Liver (tissue), 9 donors: Measurements from ENCODE around the gene DRAP1. TPM values are rescaled to one million over a fixed set of nuclear protein-coding genes. Genes with fewer than 3 reads are reported as not detected.

Source experiments
- DNase-seq: peaks from one replicate; pipeline ENCODE4 v3.0.0-alpha.2; 2017; ENCODE audit warnings: low spot score
- H3K27ac ChIP-seq, 2 donors: one replicate each; pipeline ENCODE4 v1.7.0; 2013; ENCODE audit warnings: inconsistent platforms in 2 of 2, low read length in 2 of 2, control low read depth in 1 of 2, low read depth in 1 of 2, mild to moderate bottlenecking in 1 of 2
- H3K27me3 ChIP-seq, 4 donors: one replicate each; pipeline versions ENCODE4 v1.6.1 to v1.7.0; 2013; ENCODE audit warnings: low read length in 3 of 4, inconsistent platforms in 1 of 4, mild to moderate bottlenecking in 1 of 4, moderate library complexity in 1 of 4; ENCODE audit not compliant: control insufficient read depth in 4 of 4, insufficient read depth in 4 of 4
- H3K36me3 ChIP-seq, 4 donors: one replicate each; pipeline versions ENCODE4 v1.6.1 to v1.7.0; 2013; ENCODE audit warnings: low read length in 3 of 4, mild to moderate bottlenecking in 3 of 4, low read depth in 1 of 4, moderate library complexity in 1 of 4; ENCODE audit not compliant: control insufficient read depth in 4 of 4, insufficient read depth in 3 of 4
- H3K4me1 ChIP-seq, 4 donors: one replicate each; pipeline versions ENCODE4 v1.6.1 to v1.7.0; 2013; ENCODE audit warnings: low read length in 3 of 4, mild to moderate bottlenecking in 3 of 4, moderate library complexity in 1 of 4; ENCODE audit not compliant: control insufficient read depth in 4 of 4, insufficient read depth in 4 of 4
- H3K4me3 ChIP-seq, 3 donors: one replicate each; pipeline versions ENCODE4 v1.6.1 to v1.7.0; 2013; ENCODE audit warnings: low read length in 3 of 3, control low read depth in 1 of 3, low read depth in 1 of 3, mild to moderate bottlenecking in 1 of 3
- H3K9ac ChIP-seq, 2 donors: one replicate each; pipeline ENCODE4 v1.7.0; 2013; ENCODE audit warnings: low read length in 2 of 2, mild to moderate bottlenecking in 2 of 2, moderate library complexity in 2 of 2, control low read depth in 1 of 2, low read depth in 1 of 2
- H3K9me3 ChIP-seq, 4 donors: one replicate each; pipeline versions ENCODE4 v1.6.1 to v1.7.0; 2013; ENCODE audit warnings: low read length in 3 of 4; ENCODE audit not compliant: control insufficient read depth in 4 of 4
- EGR1 ChIP-seq, 2 donors: IDR thresholded peaks; 2 replicates each; pipeline ENCODE4 v1.6.1; 2016 to 2018; ENCODE audit warnings: antibody characterized with exemption in 2 of 2, low read depth in 2 of 2
- FOXA1 ChIP-seq: IDR thresholded peaks from 2 replicates; pipeline ENCODE4 v1.6.1; 2016; ENCODE audit warnings: antibody characterized with exemption
- FOXA2 ChIP-seq: IDR thresholded peaks from 2 replicates; pipeline ENCODE4 v1.6.1; 2016; ENCODE audit warnings: antibody characterized with exemption
- GABPA ChIP-seq, 2 donors: IDR thresholded peaks in 1 of 2; conservative IDR thresholded peaks in 1 of 2; 2 replicates each; pipeline ENCODE4 v1.6.1; 2016; ENCODE audit warnings: antibody characterized with exemption in 2 of 2, mild to moderate bottlenecking in 1 of 2, moderate library complexity in 1 of 2
- HNF4A ChIP-seq, 2 donors: conservative IDR thresholded peaks; 2 replicates each; pipeline ENCODE4 v1.6.1; 2016; ENCODE audit warnings: antibody characterized with exemption in 2 of 2, mild to moderate bottlenecking in 2 of 2
- HNF4G ChIP-seq: IDR thresholded peaks from 2 replicates; pipeline ENCODE4 v1.6.1; 2016; ENCODE audit warnings: antibody characterized with exemption
- JUND ChIP-seq, 2 donors: IDR thresholded peaks; 2 replicates each; pipeline ENCODE4 v1.6.1; 2016; ENCODE audit warnings: antibody characterized with exemption in 2 of 2
- NR2F2 ChIP-seq: IDR thresholded peaks from 2 replicates; pipeline ENCODE4 v1.6.1; 2016; ENCODE audit warnings: antibody characterized with exemption
- RAD21 ChIP-seq, 2 donors: IDR thresholded peaks; 2 replicates each; pipeline ENCODE4 v1.6.1; 2016; ENCODE audit warnings: antibody characterized with exemption in 2 of 2, mild to moderate bottlenecking in 2 of 2
- RXRA ChIP-seq, 2 donors: IDR thresholded peaks; 2 replicates each; pipeline ENCODE4 v1.6.1; 2017 to 2018; ENCODE audit warnings: antibody characterized with exemption in 2 of 2, mild to moderate bottlenecking in 1 of 2
- SP1 ChIP-seq: IDR thresholded peaks from 2 replicates; pipeline ENCODE4 v1.6.1; 2018; ENCODE audit warnings: antibody characterized with exemption, mild to moderate bottlenecking
- TAF1 ChIP-seq: conservative IDR thresholded peaks from 2 replicates; pipeline ENCODE4 v1.6.1; 2016; ENCODE audit warnings: antibody characterized with exemption, mild to moderate bottlenecking
- YY1 ChIP-seq: IDR thresholded peaks from 2 replicates; pipeline ENCODE4 v1.6.1; 2016; ENCODE audit warnings: antibody characterized with exemption, mild to moderate bottlenecking
- WGBS: extraction: QIAGEN DNeasy Blood & Tissue Kit; methylation state at CpG from one replicate; pipeline ENCODE4 v1.1.7; 2013; 5-methylcytosine and 5-hydroxymethylcytosine counted together
- polyA plus RNA-seq, 2 donors: library from polyadenylated mRNA; stranded (reverse) in 1 of 2; unstranded in 1 of 2; fragments of 200-250 nt in 1 of 2; fragments of >200 nt in 1 of 2; fragmentation: Nextera tagmentation in 1 of 2; extraction: Ambion mirVana in 1 of 2; gene quantifications; one replicate each; pipeline versions ENCODE4 v1.2.1 to v1.2.3, GENCODE V29; 2013 to 2015
- total RNA-seq, 2 donors: library from RNA; depleted of rRNA; stranded (reverse); fragments of >200 nt; gene quantifications; one replicate each; pipeline ENCODE4 v1.2.3, GENCODE V29; 2014
- TF ChIP-seq, protein P1 (sequence below): IDR thresholded peaks from 2 replicates; pipeline ENCODE4 v1.6.1; 2016; ENCODE audit warnings: antibody characterized with exemption
- TF ChIP-seq, protein P2 (sequence below): IDR thresholded peaks from 2 replicates; pipeline ENCODE4 v1.6.1; 2016; ENCODE audit warnings: antibody characterized with exemption
- TF ChIP-seq, protein P3 (sequence below): IDR thresholded peaks from 2 replicates; pipeline ENCODE4 v1.6.1; 2016; ENCODE audit warnings: antibody characterized with exemption, mild to moderate bottlenecking
- TF ChIP-seq, protein P4 (sequence below): fragments of 150-350 bp; IDR thresholded peaks from 2 replicates; pipeline ENCODE4 v1.5.1; 2017; ENCODE audit warnings: improper control_type of control experiment, low read depth, low read length; ENCODE audit not compliant: missing input control
- TF ChIP-seq, protein P5 (sequence below): IDR thresholded peaks from 2 replicates; pipeline ENCODE4 v1.6.1; 2016; ENCODE audit warnings: antibody characterized with exemption
- donor health status: healthy.
- donor health status: healthy.
- donor health status: healthy.
- donor health status: healthy.
- donor health status: healthy.

The DRAP1 gene
- total and polyA plus RNA-seq, 4 donors, result 18.1 to 57.3 (median 42.3) TPM

DNA sequence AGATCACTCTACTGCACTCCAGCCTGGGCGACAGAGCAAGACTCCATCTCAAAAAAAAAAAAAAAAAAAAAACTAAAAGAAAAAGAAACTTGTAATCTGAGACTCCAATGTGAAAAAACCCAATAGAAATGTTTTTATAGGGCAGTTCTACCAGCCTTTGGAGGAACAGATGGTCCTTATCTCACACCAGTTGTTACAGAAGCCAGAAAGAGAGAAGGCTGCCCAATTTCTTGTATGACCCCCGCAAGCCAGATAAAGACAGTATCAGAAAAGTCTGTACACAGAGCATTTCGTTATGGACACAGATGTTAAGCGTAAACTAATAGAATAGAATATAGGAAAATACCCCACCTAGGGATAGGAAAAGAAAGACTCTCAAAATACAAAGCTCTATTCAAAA lies 14.8 kb downstream of the DRAP1 start:
- H3K9ac ChIP-seq, result no peak overlapping the region
- DNase-seq, result no peak
- WGBS, result 84% methylated on average over 4 of the region's 4 CpGs
- H3K27me3 ChIP-seq, result no peaks in the 10 kb centered on the region
- no peak overlapping the region for H3K4me3 ChIP-seq
- H3K27ac ChIP-seq, result no peak overlapping the region
- H3K36me3 ChIP-seq, result no peaks in the 10 kb centered on the region
- no peak for TF ChIP-seq FOXA2
- TF ChIP-seq SP1, result no peak
- TF ChIP-seq, protein P1, sequence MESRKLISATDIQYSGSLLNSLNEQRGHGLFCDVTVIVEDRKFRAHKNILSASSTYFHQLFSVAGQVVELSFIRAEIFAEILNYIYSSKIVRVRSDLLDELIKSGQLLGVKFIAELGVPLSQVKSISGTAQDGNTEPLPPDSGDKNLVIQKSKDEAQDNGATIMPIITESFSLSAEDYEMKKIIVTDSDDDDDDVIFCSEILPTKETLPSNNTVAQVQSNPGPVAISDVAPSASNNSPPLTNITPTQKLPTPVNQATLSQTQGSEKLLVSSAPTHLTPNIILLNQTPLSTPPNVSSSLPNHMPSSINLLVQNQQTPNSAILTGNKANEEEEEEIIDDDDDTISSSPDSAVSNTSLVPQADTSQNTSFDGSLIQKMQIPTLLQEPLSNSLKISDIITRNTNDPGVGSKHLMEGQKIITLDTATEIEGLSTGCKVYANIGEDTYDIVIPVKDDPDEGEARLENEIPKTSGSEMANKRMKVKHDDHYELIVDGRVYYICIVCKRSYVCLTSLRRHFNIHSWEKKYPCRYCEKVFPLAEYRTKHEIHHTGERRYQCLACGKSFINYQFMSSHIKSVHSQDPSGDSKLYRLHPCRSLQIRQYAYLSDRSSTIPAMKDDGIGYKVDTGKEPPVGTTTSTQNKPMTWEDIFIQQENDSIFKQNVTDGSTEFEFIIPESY, result no peak
- no peak for TF ChIP-seq JUND (IDR thresholded peaks at IDR 0.05)
- no peak for TF ChIP-seq EGR1 (IDR thresholded peaks at IDR 0.05; ENCODE audit: low read depth in 2 of 2)
- TF ChIP-seq, protein P2, sequence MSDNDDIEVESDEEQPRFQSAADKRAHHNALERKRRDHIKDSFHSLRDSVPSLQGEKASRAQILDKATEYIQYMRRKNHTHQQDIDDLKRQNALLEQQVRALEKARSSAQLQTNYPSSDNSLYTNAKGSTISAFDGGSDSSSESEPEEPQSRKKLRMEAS, result no peak
- no peak for TF ChIP-seq NR2F2
- no peak for TF ChIP-seq TAF1
- no peak for TF ChIP-seq FOXA1
- TF ChIP-seq YY1, result no peak
- TF ChIP-seq RXRA (IDR thresholded peaks at IDR 0.05), result no peak
- no peak for TF ChIP-seq HNF4G
- TF ChIP-seq HNF4A (conservative IDR thresholded peaks at IDR 0.05), result no peak
- TF ChIP-seq, protein P3, sequence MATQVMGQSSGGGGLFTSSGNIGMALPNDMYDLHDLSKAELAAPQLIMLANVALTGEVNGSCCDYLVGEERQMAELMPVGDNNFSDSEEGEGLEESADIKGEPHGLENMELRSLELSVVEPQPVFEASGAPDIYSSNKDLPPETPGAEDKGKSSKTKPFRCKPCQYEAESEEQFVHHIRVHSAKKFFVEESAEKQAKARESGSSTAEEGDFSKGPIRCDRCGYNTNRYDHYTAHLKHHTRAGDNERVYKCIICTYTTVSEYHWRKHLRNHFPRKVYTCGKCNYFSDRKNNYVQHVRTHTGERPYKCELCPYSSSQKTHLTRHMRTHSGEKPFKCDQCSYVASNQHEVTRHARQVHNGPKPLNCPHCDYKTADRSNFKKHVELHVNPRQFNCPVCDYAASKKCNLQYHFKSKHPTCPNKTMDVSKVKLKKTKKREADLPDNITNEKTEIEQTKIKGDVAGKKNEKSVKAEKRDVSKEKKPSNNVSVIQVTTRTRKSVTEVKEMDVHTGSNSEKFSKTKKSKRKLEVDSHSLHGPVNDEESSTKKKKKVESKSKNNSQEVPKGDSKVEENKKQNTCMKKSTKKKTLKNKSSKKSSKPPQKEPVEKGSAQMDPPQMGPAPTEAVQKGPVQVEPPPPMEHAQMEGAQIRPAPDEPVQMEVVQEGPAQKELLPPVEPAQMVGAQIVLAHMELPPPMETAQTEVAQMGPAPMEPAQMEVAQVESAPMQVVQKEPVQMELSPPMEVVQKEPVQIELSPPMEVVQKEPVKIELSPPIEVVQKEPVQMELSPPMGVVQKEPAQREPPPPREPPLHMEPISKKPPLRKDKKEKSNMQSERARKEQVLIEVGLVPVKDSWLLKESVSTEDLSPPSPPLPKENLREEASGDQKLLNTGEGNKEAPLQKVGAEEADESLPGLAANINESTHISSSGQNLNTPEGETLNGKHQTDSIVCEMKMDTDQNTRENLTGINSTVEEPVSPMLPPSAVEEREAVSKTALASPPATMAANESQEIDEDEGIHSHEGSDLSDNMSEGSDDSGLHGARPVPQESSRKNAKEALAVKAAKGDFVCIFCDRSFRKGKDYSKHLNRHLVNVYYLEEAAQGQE, result no peak
- TF ChIP-seq, protein P4, sequence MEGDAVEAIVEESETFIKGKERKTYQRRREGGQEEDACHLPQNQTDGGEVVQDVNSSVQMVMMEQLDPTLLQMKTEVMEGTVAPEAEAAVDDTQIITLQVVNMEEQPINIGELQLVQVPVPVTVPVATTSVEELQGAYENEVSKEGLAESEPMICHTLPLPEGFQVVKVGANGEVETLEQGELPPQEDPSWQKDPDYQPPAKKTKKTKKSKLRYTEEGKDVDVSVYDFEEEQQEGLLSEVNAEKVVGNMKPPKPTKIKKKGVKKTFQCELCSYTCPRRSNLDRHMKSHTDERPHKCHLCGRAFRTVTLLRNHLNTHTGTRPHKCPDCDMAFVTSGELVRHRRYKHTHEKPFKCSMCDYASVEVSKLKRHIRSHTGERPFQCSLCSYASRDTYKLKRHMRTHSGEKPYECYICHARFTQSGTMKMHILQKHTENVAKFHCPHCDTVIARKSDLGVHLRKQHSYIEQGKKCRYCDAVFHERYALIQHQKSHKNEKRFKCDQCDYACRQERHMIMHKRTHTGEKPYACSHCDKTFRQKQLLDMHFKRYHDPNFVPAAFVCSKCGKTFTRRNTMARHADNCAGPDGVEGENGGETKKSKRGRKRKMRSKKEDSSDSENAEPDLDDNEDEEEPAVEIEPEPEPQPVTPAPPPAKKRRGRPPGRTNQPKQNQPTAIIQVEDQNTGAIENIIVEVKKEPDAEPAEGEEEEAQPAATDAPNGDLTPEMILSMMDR, result no peak
- TF ChIP-seq, protein P5, sequence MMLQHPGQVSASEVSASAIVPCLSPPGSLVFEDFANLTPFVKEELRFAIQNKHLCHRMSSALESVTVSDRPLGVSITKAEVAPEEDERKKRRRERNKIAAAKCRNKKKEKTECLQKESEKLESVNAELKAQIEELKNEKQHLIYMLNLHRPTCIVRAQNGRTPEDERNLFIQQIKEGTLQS, result no peak
- TF ChIP-seq RAD21 (IDR thresholded peaks at IDR 0.05), result no peak
- H3K4me1 ChIP-seq, result no peaks in the 10 kb centered on the region
- no peaks in the 10 kb centered on the region for H3K9me3 ChIP-seq

DNA sequence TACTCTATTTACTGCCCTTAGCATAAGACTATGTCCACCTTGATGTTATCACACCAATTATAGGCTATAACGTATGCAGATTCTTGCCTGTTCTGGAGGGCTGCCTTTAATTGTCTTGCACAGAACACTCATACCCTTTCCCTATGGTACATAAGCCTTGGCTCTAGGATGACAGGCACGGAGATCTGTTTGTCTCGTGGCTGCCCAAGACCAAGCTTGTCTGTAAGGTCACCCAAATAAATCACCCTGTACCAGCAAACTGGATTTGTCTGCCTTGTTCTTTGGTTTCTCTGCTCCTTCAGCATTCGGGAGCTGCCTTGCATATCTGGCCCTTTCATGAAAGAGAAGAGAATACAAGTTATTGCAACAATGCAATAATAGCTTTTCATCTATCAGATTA lies 18.5 kb downstream of the DRAP1 start:
- no peak for DNase-seq
- WGBS, result 53% methylated on average over 4 of the region's 4 CpGs
- no peaks in the 10 kb centered on the region for H3K36me3 ChIP-seq
- H3K27me3 ChIP-seq, result no peaks in the 10 kb centered on the region
- peaks cover 0 to 2% (median 0%) of the 10 kb centered on the region in 4 donors for H3K4me1 ChIP-seq
- no peak overlapping the region for H3K9ac ChIP-seq
- H3K27ac ChIP-seq, result no peak overlapping the region
- H3K4me3 ChIP-seq, result no peak overlapping the region
- no peaks in the 10 kb centered on the region for H3K9me3 ChIP-seq
- TF ChIP-seq, protein P3, result no peak
- TF ChIP-seq NR2F2 (no peak), FOXA2 (no peak), TAF1 (no peak), JUND (IDR thresholded peaks at IDR 0.05) (no peak), SP1 (no peak), FOXA1 (no peak), GABPA (IDR thresholded peaks at IDR 0.05 in 1 of 2, conservative IDR thresholded peaks at IDR 0.05 in 1 of 2) (no peak), HNF4G (no peak), EGR1 (IDR thresholded peaks at IDR 0.05; ENCODE audit: low read depth in 2 of 2) (no peak)
- TF ChIP-seq, protein P1, result no peak
- TF ChIP-seq, protein P2, result no peak
